Ishikawa (cell line): Measurements from ENCODE around the gene GALR2.

ENCODE experiments used
- CEBPB ChIP-seq: IDR thresholded peaks from 2 replicates; pipeline ENCODE4 v1.6.1; 2012
- CREB1 ChIP-seq: IDR thresholded peaks from 2 replicates; pipeline ENCODE4 v1.6.1; 2012; ENCODE audit warnings: low read depth
- EGR1 ChIP-seq: IDR thresholded peaks from 2 replicates; pipeline ENCODE4 v1.6.1; 2012
- EP300 ChIP-seq: IDR thresholded peaks from 2 replicates; pipeline ENCODE4 v1.6.1; 2012; ENCODE audit warnings: borderline replicate concordance
- FOXM1 ChIP-seq: IDR thresholded peaks from 2 replicates; pipeline ENCODE4 v1.6.1; 2012; ENCODE audit warnings: low read depth, borderline replicate concordance
- MAX ChIP-seq: IDR thresholded peaks from 2 replicates; pipeline ENCODE4 v1.6.1; 2012
- NFIC ChIP-seq: IDR thresholded peaks from 2 replicates; pipeline ENCODE4 v1.6.1; 2012
- RAD21 ChIP-seq: IDR thresholded peaks from 2 replicates; pipeline ENCODE4 v1.6.1; 2012; ENCODE audit warnings: low read depth
- REST ChIP-seq: IDR thresholded peaks from 2 replicates; pipeline ENCODE4 v1.6.1; 2012; ENCODE audit warnings: low read depth, mild to moderate bottlenecking
- TAF1 ChIP-seq: IDR thresholded peaks from 2 replicates; pipeline ENCODE4 v1.6.1; 2012; ENCODE audit warnings: low read depth, mild to moderate bottlenecking
- TCF12 ChIP-seq: IDR thresholded peaks from 2 replicates; pipeline ENCODE4 v1.6.1; 2012; ENCODE audit warnings: low read depth
- TEAD4 ChIP-seq: IDR thresholded peaks from 2 replicates; pipeline ENCODE4 v1.6.1; 2012
- USF1 ChIP-seq: IDR thresholded peaks from 2 replicates; pipeline ENCODE4 v1.6.1; 2012
- YY1 ChIP-seq: IDR thresholded peaks from 2 replicates; pipeline ENCODE4 v1.6.1; 2012; ENCODE audit warnings: low read depth
- ZBTB7A ChIP-seq: IDR thresholded peaks from 2 replicates; pipeline ENCODE4 v1.6.1; 2012; ENCODE audit warnings: low read depth

GALR2 gene

GRCh38 chr17:76071531-76072147, 2.9 kb upstream of the GALR2 start:
- no peak for TF ChIP-seq USF1
- TF ChIP-seq TEAD4, result no peak
- TF ChIP-seq EP300, result no peak
- no peak for TF ChIP-seq RAD21
- TF ChIP-seq ZBTB7A, result no peak
- TF ChIP-seq REST, result no peak
- TF ChIP-seq EGR1, result no peak
- TF ChIP-seq MAX, result no peak
- TF ChIP-seq NFIC, result no peak
- no peak for TF ChIP-seq TCF12
- no peak for TF ChIP-seq CREB1
- no peak for TF ChIP-seq FOXM1
- no peak for TF ChIP-seq TAF1
- no peak for TF ChIP-seq YY1
- TF ChIP-seq CEBPB, result no peak

GRCh38 chr17:76072148-76072858, 2.3 kb upstream of the GALR2 start, which contains the start of gene SRP68:
TSS of gene SRP68 (minus strand) at chr17:76072517. CDS start at chr17:76072491, 26 bp downstream.
- TF ChIP-seq CREB1 (no peak), RAD21 (no peak), REST (peak; percentile 14; the same call in 1 of the 2 replicates), EP300 (peak; percentile 72; the same call in 1 of the 2 replicates), USF1 (peak; percentile 1; the same call in 1 of the 2 replicates), NFIC (no peak; the same call in 1 of the 2 replicates), MAX (peak; percentile 98), CEBPB (no peak), FOXM1 (no peak), TAF1 (peak; percentile 98), ZBTB7A (peak; percentile 77; the same call in 1 of the 2 replicates), EGR1 (peak; percentile 64; the same call in 1 of the 2 replicates), TCF12 (peak; percentile 81; the same call in 1 of the 2 replicates), YY1 (peak; percentile 100), TEAD4 (no peak)

GRCh38 chr17:76075364-76076145, 974 bp downstream of the GALR2 start:
- TF ChIP-seq CREB1, result no peak
- peak; percentile 34; the same call in 1 of the 2 replicates for TF ChIP-seq TEAD4
- 0 out of 2 replicates have a peak, but pooled peaks have one; percentile 15 for TF ChIP-seq NFIC
- TF ChIP-seq MAX, result no peak; the same call in 1 of the 2 replicates
- TF ChIP-seq RAD21, result peak; percentile 20

- TF ChIP-seq MAX (peak; percentile 67), USF1 (no peak)
These were observed 1.7 kb downstream of the GALR2 start for GRCh38 chr17:76076146-76076764.
